Aorta (tissue), 5 donors: ENCODE results near the gene GIMAP7. TPM values are rescaled to one million over a fixed set of nuclear protein-coding genes. Genes with fewer than 3 reads are reported as not detected.

Experiments used
- ATAC-seq: fragments of 200-7000 bp; cut with Tn5 transposase; one replicate; pipeline ENCODE4 v1.9.1; 2022; ENCODE audit warnings: moderate library complexity; ENCODE audit not compliant: low FRiP score
- DNase-seq, 2 donors: peaks; one replicate each; pipeline ENCODE4 v3.0.0-alpha.2; 2020
- H3K27ac ChIP-seq, 2 donors: one replicate each; pipeline ENCODE4 v1.5.1; 2013; ENCODE audit warnings: low read length in 2 of 2, mild to moderate bottlenecking in 2 of 2, moderate library complexity in 2 of 2, control low read depth in 1 of 2, inconsistent platforms in 1 of 2, low read depth in 1 of 2
- H3K27me3 ChIP-seq, 2 donors: one replicate each; pipeline ENCODE4 v1.6.1; 2013; ENCODE audit warnings: control low read depth in 1 of 2, low read length in 1 of 2, mild to moderate bottlenecking in 1 of 2, moderate library complexity in 1 of 2; ENCODE audit not compliant: insufficient read depth in 2 of 2, control insufficient read depth in 1 of 2
- H3K36me3 ChIP-seq, 2 donors: one replicate each; pipeline ENCODE4 v1.6.1; 2013; ENCODE audit warnings: control low read depth in 1 of 2, low read length in 1 of 2, mild to moderate bottlenecking in 1 of 2; ENCODE audit not compliant: insufficient read depth in 2 of 2, control insufficient read depth in 1 of 2
- H3K4me1 ChIP-seq, 2 donors: one replicate each; pipeline ENCODE4 v1.6.1; 2013; ENCODE audit warnings: low read length in 2 of 2, control low read depth in 1 of 2, mild to moderate bottlenecking in 1 of 2, moderate library complexity in 1 of 2; ENCODE audit not compliant: insufficient read depth in 2 of 2, control insufficient read depth in 1 of 2
- H3K4me3 ChIP-seq, 2 donors: one replicate each; pipeline ENCODE4 v1.5.1; 2013; ENCODE audit warnings: low read length in 2 of 2, control low read depth in 1 of 2, mild to moderate bottlenecking in 1 of 2
- H3K9me3 ChIP-seq: one replicate; pipeline ENCODE4 v1.6.1; 2013; ENCODE audit warnings: mild to moderate bottlenecking, low read length; ENCODE audit not compliant: control insufficient read depth
- WGBS, 2 donors: extraction: QIAGEN DNeasy Blood & Tissue Kit; methylation state at CpG; one replicate each; pipeline ENCODE4 v1.1.7; 2013; 5-methylcytosine and 5-hydroxymethylcytosine counted together
- intact Hi-C, 2 donors: fragments of 100-400 bp; cut with DNase I; formaldehyde crosslinking; loops; one replicate each; pipeline versions ENCODE4 v1.14.2 to v1.15.0; 2022
- long read RNA-seq, 2 donors: library from polyadenylated mRNA; unstranded; transcript quantifications; one replicate each; pipeline ENCODE4 v2.0.0, GENCODE V29; 2020 to 2021
- polyA plus RNA-seq, 2 donors: library from polyadenylated mRNA; stranded (reverse); fragments of 200-250 nt; gene quantifications; one replicate each; pipeline ENCODE4 v1.2.3, GENCODE V29; 2013
- total RNA-seq, 2 donors: library from RNA; stranded (reverse); fragmentation: NEBNext Ultra II Directional; extraction: Animal tissue kit (Norgen Biotek cat#: 25700); gene quantifications; one replicate each; pipeline ENCODE4 v1.2.1, GENCODE V29; 2021
- donor health status: healthy with polysubstance abuse.
- donor health status: Bipolar disorder and iron deficiency.
- donor health status: DM: no; HTN: no; CAD: no.
- donor health status: DM: no; HTN: no; CAD: no.
- donor health status: DM: yes; HTN: yes; CAD: no.

Gene GIMAP7
- total RNA-seq: 10 to 100 TPM; 28.6 to 41.8 TPM
- 10 to 100 TPM in 1 of 2 donors, 1 to 10 TPM in 1; 5.4 to 19.0 TPM for polyA plus RNA-seq
- long read RNA-seq, donor 1, transcript GIMAP7-201 (2 exons, 1,256 nt): major isoform, 16 of 17 reads
- long read RNA-seq, donor 1, partial matches to known transcripts: 0 of 17 reads
- long read RNA-seq, donor 1, other reads (novel, unspliced or antisense): 1 of 17 reads
- long read RNA-seq, donor 2, transcript GIMAP7-201 (2 exons, 1,256 nt): major isoform, 19 of 19 reads
- long read RNA-seq, donor 2, partial matches to known transcripts: 0 of 19 reads
- long read RNA-seq, donor 2, other reads (novel, unspliced or antisense): 0 of 19 reads

DNA sequence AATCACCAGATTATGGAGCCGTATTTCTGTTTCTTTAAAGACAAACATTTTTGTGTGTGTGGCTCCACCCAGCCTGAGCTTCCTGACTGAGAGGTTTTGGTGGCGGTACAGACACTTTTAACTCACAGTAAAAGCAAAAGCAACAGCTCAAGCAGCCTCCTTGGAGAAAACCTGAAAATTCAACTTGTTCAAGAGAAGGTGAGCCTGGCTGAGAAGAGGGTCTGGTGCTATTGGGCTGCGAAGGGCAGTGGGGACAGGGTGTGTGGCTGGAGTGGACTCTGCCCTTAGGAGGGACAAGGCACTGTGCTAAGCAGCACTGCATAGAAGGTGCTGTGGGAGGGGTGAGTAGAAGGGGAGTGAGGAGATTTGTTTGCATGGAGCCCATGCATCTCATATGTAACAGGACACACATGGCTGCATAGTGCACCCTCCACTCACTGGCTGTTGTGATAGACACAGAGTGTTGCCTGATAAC, at the start of gene GIMAP7:
TSS of gene GIMAP7 (plus strand) at position 125 of the 475 bp plus-strand sequence. CDS start 5,103 bp downstream, outside the sequence.
- WGBS, 2 donors: 45 to 61% methylated on average over 3 of the region's 3 CpGs

DNA sequence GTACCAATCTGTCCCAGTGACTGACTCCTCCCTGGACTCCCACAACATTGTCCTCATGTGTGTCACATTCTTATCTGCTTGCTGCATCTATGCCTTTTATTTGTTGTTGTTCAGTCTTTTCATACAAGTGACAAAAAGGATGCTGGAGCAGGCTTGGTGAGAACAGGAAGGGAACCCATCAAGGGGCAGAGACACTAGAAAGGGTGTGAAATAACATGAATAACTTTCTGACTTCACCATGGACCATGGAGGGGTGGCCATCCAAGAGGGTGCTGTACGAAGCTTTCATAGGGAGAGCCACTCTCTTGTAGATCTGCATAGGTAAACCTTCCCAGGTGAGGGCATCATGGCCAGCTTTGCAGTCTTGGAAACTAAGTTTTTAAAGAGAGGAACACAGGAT, 49.7 kb upstream of the GIMAP7 start:
- intact Hi-C loops: no loop called here
- Histone ChIP-seq H3K9me3 (peaks cover 4% of the 10 kb centered on the region), H3K4me3 (no peak overlapping the region), H3K27me3 (no peaks in the 10 kb centered on the region), H3K4me1 (no peaks in the 10 kb centered on the region), H3K36me3 (no peaks in the 10 kb centered on the region), H3K27ac (no peak overlapping the region)
- 66 to 72% methylated on average over 1 of the region's 1 CpG for WGBS, 2 donors
- ATAC-seq (no peak), DNase-seq (no peak)

More for the DNA sequence above, at the start of gene GIMAP7:
- H3K4me1 ChIP-seq: no peaks in the 10 kb centered on the region
- ATAC-seq: peak; percentile 65
- no peaks in the 10 kb centered on the region for H3K27me3 ChIP-seq
- peak in 1 of 2 donors; percentile 54 for DNase-seq
- no peak within 1 kb of the TSS for H3K27ac ChIP-seq
- intact Hi-C loops: no loop called here
- no peak within 1 kb of the TSS for H3K4me3 ChIP-seq
- no peaks in the 10 kb centered on the region for H3K9me3 ChIP-seq
- H3K36me3 ChIP-seq: no peaks in the 10 kb centered on the region

DNA sequence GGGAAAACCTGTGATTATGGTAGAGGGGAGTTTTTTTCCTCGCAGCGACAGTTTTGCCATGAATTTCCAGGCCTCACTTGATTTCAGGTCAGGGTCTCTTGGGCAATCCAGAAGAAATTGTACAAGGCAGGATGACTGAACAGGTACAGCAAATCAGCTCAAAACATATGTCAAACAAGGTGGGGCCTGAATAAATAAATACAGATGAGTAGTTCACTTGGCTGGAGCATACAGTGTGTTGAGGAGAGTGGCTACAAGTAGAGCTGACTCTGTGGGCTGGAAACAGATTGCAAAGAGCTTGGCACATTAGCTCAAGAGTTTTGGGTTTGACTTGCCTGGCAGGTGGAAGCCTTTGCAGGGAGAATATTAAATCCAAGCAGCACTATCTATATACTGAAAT, 49.3 kb upstream of the GIMAP7 start:
- Histone ChIP-seq H3K4me1 (no peaks in the 10 kb centered on the region), H3K36me3 (no peaks in the 10 kb centered on the region), H3K9me3 (peaks cover 4% of the 10 kb centered on the region), H3K4me3 (no peak overlapping the region), H3K27ac (no peak overlapping the region), H3K27me3 (no peaks in the 10 kb centered on the region)
- WGBS, 2 donors: 92 to 93% methylated on average over 2 of the region's 2 CpGs
- DNase-seq (no peak), ATAC-seq (no peak)
- intact Hi-C loops: no loop called here

DNA sequence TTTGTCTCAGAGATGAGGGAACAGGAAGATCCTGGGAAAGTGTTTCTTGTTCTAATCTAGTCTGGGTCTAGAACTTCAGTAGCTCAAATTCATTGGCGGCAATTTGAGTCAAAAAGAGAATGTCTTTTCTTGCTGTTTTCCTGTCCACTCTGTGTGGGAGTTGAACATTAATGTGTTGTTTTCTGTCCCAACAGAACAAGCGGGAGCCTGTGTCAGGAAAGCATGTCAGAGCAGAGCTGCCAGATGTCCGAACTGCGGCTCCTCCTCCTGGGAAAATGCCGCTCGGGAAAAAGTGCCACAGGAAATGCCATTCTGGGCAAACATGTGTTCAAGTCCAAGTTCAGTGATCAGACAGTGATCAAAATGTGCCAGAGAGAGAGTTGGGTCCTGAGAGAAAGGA, 48.2 kb upstream of the GIMAP7 start:
- intact Hi-C loops: no loop called here
- no peaks in the 10 kb centered on the region for H3K36me3 ChIP-seq
- peaks cover 4% of the 10 kb centered on the region for H3K9me3 ChIP-seq
- no peak for ATAC-seq
- H3K4me3 ChIP-seq: no peak overlapping the region
- WGBS, 2 donors: 21 to 26% methylated on average over 6 of the region's 6 CpGs
- no peak overlapping the region for H3K27ac ChIP-seq
- no peaks in the 10 kb centered on the region for H3K4me1 ChIP-seq
- no peaks in the 10 kb centered on the region for H3K27me3 ChIP-seq
- no peak for DNase-seq

DNA sequence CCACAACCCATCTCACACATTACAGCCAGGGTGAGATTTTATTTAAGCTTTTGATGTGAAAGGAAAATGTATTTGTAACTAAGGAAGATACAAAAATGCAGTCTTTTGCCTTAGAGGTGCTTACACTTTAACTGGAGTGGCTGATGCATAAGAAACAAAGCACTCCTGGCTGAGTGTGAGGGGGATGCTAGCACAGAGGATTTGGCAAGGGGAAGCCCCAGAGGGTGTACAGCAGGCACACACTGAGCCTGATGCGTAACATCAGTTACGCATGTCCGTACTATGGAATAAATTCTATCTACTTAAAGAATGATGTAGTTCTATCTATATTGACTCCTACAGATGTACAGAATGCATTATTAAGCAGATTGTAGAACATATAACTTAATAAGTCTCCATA, 46.4 kb upstream of the GIMAP7 start:
- Histone ChIP-seq H3K27ac (no peak overlapping the region), H3K4me1 (no peaks in the 10 kb centered on the region), H3K4me3 (no peak overlapping the region)

DNA sequence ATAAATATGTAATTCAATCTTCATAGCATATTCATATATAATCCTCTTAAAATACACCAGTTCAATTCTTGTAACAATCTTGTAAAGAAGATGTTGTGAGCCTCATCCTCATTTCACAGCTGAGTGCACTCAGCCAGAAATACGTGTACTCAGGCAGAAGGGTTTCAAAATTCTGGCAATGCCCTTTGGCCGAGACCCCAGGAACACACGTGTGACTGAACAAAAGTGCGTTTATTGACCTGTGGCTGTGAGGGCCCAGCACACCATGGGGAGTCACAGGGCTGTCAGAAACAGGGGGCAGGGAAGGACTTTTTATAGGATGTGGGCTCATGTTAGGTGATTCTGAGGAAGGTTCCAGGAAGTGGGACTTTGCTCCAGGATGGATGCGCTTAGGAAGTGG, 42.8 kb upstream of the GIMAP7 start:
- Histone ChIP-seq H3K36me3 (no peaks in the 10 kb centered on the region), H3K4me3 (no peak overlapping the region), H3K27me3 (no peaks in the 10 kb centered on the region), H3K9me3 (peaks cover 2% of the 10 kb centered on the region), H3K27ac (no peak overlapping the region), H3K4me1 (no peaks in the 10 kb centered on the region)
- WGBS, 2 donors: 40 to 47% methylated on average over 5 of the region's 5 CpGs
- intact Hi-C loops: no loop called here
- DNase-seq (no peak), ATAC-seq (no peak)

More for the DNA sequence above, 46.4 kb upstream of the GIMAP7 start:
- DNase-seq: no peak
- WGBS, 2 donors: 94 to 97% methylated on average over 3 of the region's 3 CpGs
- intact Hi-C loops: no loop called here
- peaks cover 4% of the 10 kb centered on the region for H3K9me3 ChIP-seq
- H3K27me3 ChIP-seq: no peaks in the 10 kb centered on the region
- H3K36me3 ChIP-seq: no peaks in the 10 kb centered on the region
- no peak for ATAC-seq

DNA sequence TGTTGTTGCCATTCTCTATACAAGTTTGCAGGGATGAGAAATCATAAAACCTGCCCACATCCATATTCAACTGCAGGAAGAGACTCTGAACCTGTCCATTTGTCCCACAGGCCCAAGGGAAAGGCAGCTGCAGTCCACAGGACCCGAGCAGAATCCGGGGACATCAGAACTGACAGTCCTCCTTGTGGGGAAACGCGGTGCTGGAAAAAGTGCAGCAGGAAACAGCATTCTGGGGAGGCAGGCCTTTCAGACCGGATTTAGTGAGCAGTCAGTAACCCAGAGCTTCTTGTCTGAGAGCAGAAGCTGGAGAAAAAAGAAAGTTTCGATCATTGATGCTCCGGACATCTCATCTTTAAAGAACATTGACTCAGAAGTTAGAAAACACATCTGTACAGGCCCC, 40.8 kb upstream of the GIMAP7 start:
- Histone ChIP-seq H3K27me3 (no peaks in the 10 kb centered on the region), H3K4me1 (no peaks in the 10 kb centered on the region), H3K9me3 (peaks cover 2% of the 10 kb centered on the region), H3K36me3 (no peaks in the 10 kb centered on the region), H3K4me3 (no peak overlapping the region), H3K27ac (no peak overlapping the region)
- intact Hi-C loops: no loop called here
- DNase-seq (no peak), ATAC-seq (no peak)
- WGBS, 2 donors: 81 to 83% methylated on average over 7 of the region's 7 CpGs

DNA sequence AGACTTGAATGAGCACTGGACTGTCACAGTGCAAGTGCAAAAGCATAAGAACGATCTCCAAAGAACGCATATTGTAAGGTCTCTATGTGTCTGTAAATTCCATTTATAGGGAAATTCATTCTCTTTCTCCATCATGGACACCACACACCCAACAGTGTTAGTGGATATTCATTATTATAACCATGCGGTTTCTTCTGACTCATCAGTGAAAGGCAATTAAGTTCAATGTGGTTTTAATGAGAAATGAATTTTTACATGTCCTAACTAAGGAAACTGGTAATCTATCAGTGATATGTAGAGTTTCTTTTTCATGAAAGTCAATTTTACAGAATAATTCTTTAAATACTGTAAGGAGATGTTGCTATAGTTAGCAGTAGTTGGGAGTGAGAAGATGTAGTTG, 38.4 kb upstream of the GIMAP7 start:
- no peaks in the 10 kb centered on the region for H3K27me3 ChIP-seq
- no peaks in the 10 kb centered on the region for H3K4me1 ChIP-seq
- H3K9me3 ChIP-seq: peaks cover 2% of the 10 kb centered on the region
- ATAC-seq: no peak
- no peak overlapping the region for H3K27ac ChIP-seq
- H3K36me3 ChIP-seq: no peaks in the 10 kb centered on the region
- intact Hi-C loops: no loop called here
- no peak overlapping the region for H3K4me3 ChIP-seq
- no peak for DNase-seq
- 90 to 95% methylated on average over 3 of the region's 3 CpGs for WGBS, 2 donors
